ENCODE measurements around the gene ZNF236. TPM values are rescaled to one million over a fixed set of nuclear protein-coding genes. Genes with fewer than 3 reads are reported as not detected.

Gene ZNF236
- total and polyA plus RNA-seq, 5 donors from 2014 or later = 5.5 to 26.1 (median 8.1) TPM

GRCh38 chr18:77008006-77008405, 185.6 kb downstream of the ZNF236 start:
- H3K9me3 Mint-ChIP-seq = peaks cover 0 to 1% (median 0%) of the 10 kb centered on the region in 7 donors
- H3K4me3 Mint-ChIP-seq = no peak overlapping the region
- no peak for DNase-seq
- peaks cover 36% of the 10 kb centered on the region for H3K36me3 ChIP-seq (ENCODE audit: control insufficient read depth, insufficient read depth, low read length)
- H3K27me3 ChIP-seq (ENCODE audit: control insufficient read depth, insufficient read depth, low read length) = no peaks in the 10 kb centered on the region
- H3K4me3 ChIP-seq (ENCODE audit: low read depth, low read length) = no peak overlapping the region
- peaks cover 28% of the 10 kb centered on the region for H3K36me3 Mint-ChIP-seq
- peaks cover 6 to 51% (median 14%) of the 10 kb centered on the region in 4 donors for H3K4me1 Mint-ChIP-seq
- peak overlapping the region in 1 of 3 donors; percentile 26 for H3K27ac Mint-ChIP-seq
- ATAC-seq (ENCODE audit: low read depth in 2 of 2) = no peak
- no peaks in the 10 kb centered on the region for H3K9me3 ChIP-seq (ENCODE audit: control insufficient read depth in 2 of 2, low read length in 2 of 2)
- H3K27ac ChIP-seq (ENCODE audit: insufficient read depth, low read length, poor library complexity, severe bottlenecking) = no peak overlapping the region
- peaks cover 11% of the 10 kb centered on the region for H3K4me1 ChIP-seq (ENCODE audit: control insufficient read depth, insufficient read depth, low read length, poor library complexity, severe bottlenecking)
- H3K27me3 Mint-ChIP-seq = no peaks in the 10 kb centered on the region

- no peaks in the 10 kb centered on the region for H3K27me3 Mint-ChIP-seq
- H3K36me3 Mint-ChIP-seq = peaks cover 34% of the 10 kb centered on the region
- Histone ChIP-seq H3K27ac (ENCODE audit: insufficient read depth, low read length, poor library complexity, severe bottlenecking) (no peak overlapping the region), H3K9me3 (ENCODE audit: control insufficient read depth in 2 of 2, low read length in 2 of 2) (no peaks in the 10 kb centered on the region), H3K27me3 (ENCODE audit: control insufficient read depth, insufficient read depth, low read length) (no peaks in the 10 kb centered on the region), H3K36me3 (ENCODE audit: control insufficient read depth, insufficient read depth, low read length) (peaks cover 44% of the 10 kb centered on the region), H3K4me3 (ENCODE audit: low read depth, low read length) (no peak overlapping the region), H3K4me1 (ENCODE audit: control insufficient read depth, insufficient read depth, low read length, poor library complexity, severe bottlenecking) (peaks cover 11% of the 10 kb centered on the region)
- H3K9me3 Mint-ChIP-seq = peaks cover 0 to 1% (median 0%) of the 10 kb centered on the region in 7 donors
- H3K27ac Mint-ChIP-seq = peak overlapping the region in 1 of 3 donors; percentile 31
- peaks cover 6 to 50% (median 16%) of the 10 kb centered on the region in 4 donors for H3K4me1 Mint-ChIP-seq
- DNase-seq = no peak
- no peak overlapping the region for H3K4me3 Mint-ChIP-seq
- ATAC-seq (ENCODE audit: low read depth in 2 of 2) = no peak
These were observed 186.4 kb downstream of the ZNF236 start for GRCh38 chr18:77008576-77009315.

GRCh38 chr18:77009675-77010074, 187.3 kb downstream of the ZNF236 start:
- Mint-ChIP-seq H3K27me3 (no peaks in the 10 kb centered on the region), H3K9me3 (peaks cover 0 to 1% (median 0%) of the 10 kb centered on the region in 7 donors), H3K36me3 (peaks cover 34% of the 10 kb centered on the region), H3K4me3 (no peak overlapping the region), H3K27ac (peak overlapping the region in 2 of 3 donors; percentile 54 to 80), H3K4me1 (peaks cover 6 to 44% (median 17%) of the 10 kb centered on the region in 4 donors)
- Histone ChIP-seq H3K36me3 (ENCODE audit: control insufficient read depth, insufficient read depth, low read length) (peaks cover 53% of the 10 kb centered on the region), H3K27me3 (ENCODE audit: control insufficient read depth, insufficient read depth, low read length) (no peaks in the 10 kb centered on the region), H3K9me3 (ENCODE audit: control insufficient read depth in 2 of 2, low read length in 2 of 2) (no peaks in the 10 kb centered on the region), H3K4me1 (ENCODE audit: control insufficient read depth, insufficient read depth, low read length, poor library complexity, severe bottlenecking) (peaks cover 10% of the 10 kb centered on the region), H3K27ac (ENCODE audit: insufficient read depth, low read length, poor library complexity, severe bottlenecking) (no peak overlapping the region), H3K4me3 (ENCODE audit: low read depth, low read length) (no peak overlapping the region)
- no peak for DNase-seq
- ATAC-seq (ENCODE audit: low read depth in 2 of 2) = no peak

- H3K27me3 Mint-ChIP-seq = no peaks in the 10 kb centered on the region
- peak overlapping the region; percentile 25 to 52 (median 49) for H3K27ac Mint-ChIP-seq
- peak overlapping the region in 1 of 4 donors; percentile 19 for H3K4me3 Mint-ChIP-seq
- Histone ChIP-seq H3K36me3 (ENCODE audit: control insufficient read depth, insufficient read depth, low read length) (peaks cover 75% of the 10 kb centered on the region), H3K27me3 (ENCODE audit: control insufficient read depth, insufficient read depth, low read length) (no peaks in the 10 kb centered on the region), H3K9me3 (ENCODE audit: control insufficient read depth in 2 of 2, low read length in 2 of 2) (no peaks in the 10 kb centered on the region), H3K4me3 (ENCODE audit: low read depth, low read length) (no peak overlapping the region), H3K4me1 (ENCODE audit: control insufficient read depth, insufficient read depth, low read length, poor library complexity, severe bottlenecking) (no peaks in the 10 kb centered on the region), H3K27ac (ENCODE audit: insufficient read depth, low read length, poor library complexity, severe bottlenecking) (no peak overlapping the region)
- peaks cover 51% of the 10 kb centered on the region for H3K36me3 Mint-ChIP-seq
- ATAC-seq (ENCODE audit: low read depth in 2 of 2) (no peak), DNase-seq (no peak)
- peaks cover 6 to 40% (median 21%) of the 10 kb centered on the region in 4 donors for H3K4me1 Mint-ChIP-seq
- H3K9me3 Mint-ChIP-seq = peaks cover 0 to 1% (median 0%) of the 10 kb centered on the region in 7 donors
These were observed 189.8 kb downstream of the ZNF236 start for GRCh38 chr18:77012120-77012519.

- H3K9me3 ChIP-seq (ENCODE audit: control insufficient read depth in 2 of 2, low read length in 2 of 2) = no peaks in the 10 kb centered on the region
- ATAC-seq (ENCODE audit: low read depth in 2 of 2) (no peak), DNase-seq (no peak)
- peak overlapping the region in 1 of 3 donors; percentile 44 for H3K27ac Mint-ChIP-seq
- no peak overlapping the region for H3K4me3 ChIP-seq (ENCODE audit: low read depth, low read length)
- peaks cover 52% of the 10 kb centered on the region for H3K36me3 Mint-ChIP-seq
- H3K27me3 Mint-ChIP-seq = no peaks in the 10 kb centered on the region
- no peak overlapping the region for H3K27ac ChIP-seq (ENCODE audit: insufficient read depth, low read length, poor library complexity, severe bottlenecking)
- peaks cover 6 to 40% (median 21%) of the 10 kb centered on the region in 4 donors for H3K4me1 Mint-ChIP-seq
- H3K4me3 Mint-ChIP-seq = no peak overlapping the region
- peaks cover 83% of the 10 kb centered on the region for H3K36me3 ChIP-seq (ENCODE audit: control insufficient read depth, insufficient read depth, low read length)
- H3K27me3 ChIP-seq (ENCODE audit: control insufficient read depth, insufficient read depth, low read length) = no peaks in the 10 kb centered on the region
- H3K9me3 Mint-ChIP-seq = peaks cover 0 to 1% (median 0%) of the 10 kb centered on the region in 7 donors
- no peaks in the 10 kb centered on the region for H3K4me1 ChIP-seq (ENCODE audit: control insufficient read depth, insufficient read depth, low read length, poor library complexity, severe bottlenecking)
These were observed 190.6 kb downstream of the ZNF236 start for GRCh38 chr18:77012806-77013541.

- H3K36me3 Mint-ChIP-seq = peaks cover 62% of the 10 kb centered on the region
- peaks cover 0 to 1% (median 0%) of the 10 kb centered on the region in 7 donors for H3K9me3 Mint-ChIP-seq
- Histone ChIP-seq H3K36me3 (ENCODE audit: control insufficient read depth, insufficient read depth, low read length) (peaks cover 85% of the 10 kb centered on the region), H3K27me3 (ENCODE audit: control insufficient read depth, insufficient read depth, low read length) (no peaks in the 10 kb centered on the region), H3K4me1 (ENCODE audit: control insufficient read depth, insufficient read depth, low read length, poor library complexity, severe bottlenecking) (no peaks in the 10 kb centered on the region), H3K27ac (ENCODE audit: insufficient read depth, low read length, poor library complexity, severe bottlenecking) (no peak overlapping the region), H3K9me3 (ENCODE audit: control insufficient read depth in 2 of 2, low read length in 2 of 2) (no peaks in the 10 kb centered on the region), H3K4me3 (ENCODE audit: low read depth, low read length) (no peak overlapping the region)
- no peak overlapping the region for H3K4me3 Mint-ChIP-seq
- peaks cover 6 to 40% (median 26%) of the 10 kb centered on the region in 4 donors for H3K4me1 Mint-ChIP-seq
- ATAC-seq (ENCODE audit: low read depth in 2 of 2) (no peak), DNase-seq (no peak)
- H3K27me3 Mint-ChIP-seq = no peaks in the 10 kb centered on the region
- peak overlapping the region in 1 of 3 donors; percentile 56 for H3K27ac Mint-ChIP-seq
These were observed 191.6 kb downstream of the ZNF236 start for GRCh38 chr18:77013811-77014521.

GRCh38 chr18:77014538-77014937, 192.2 kb downstream of the ZNF236 start:
- no peak for DNase-seq
- Mint-ChIP-seq H3K36me3 (peaks cover 67% of the 10 kb centered on the region), H3K27me3 (no peaks in the 10 kb centered on the region), H3K4me3 (no peak overlapping the region), H3K4me1 (peaks cover 6 to 45% (median 27%) of the 10 kb centered on the region in 4 donors), H3K27ac (no peak overlapping the region), H3K9me3 (peaks cover 0 to 1% (median 0%) of the 10 kb centered on the region in 7 donors)
- Histone ChIP-seq H3K4me1 (ENCODE audit: control insufficient read depth, insufficient read depth, low read length, poor library complexity, severe bottlenecking) (no peaks in the 10 kb centered on the region), H3K4me3 (ENCODE audit: low read depth, low read length) (no peak overlapping the region), H3K27me3 (ENCODE audit: control insufficient read depth, insufficient read depth, low read length) (no peaks in the 10 kb centered on the region), H3K36me3 (ENCODE audit: control insufficient read depth, insufficient read depth, low read length) (peaks cover 85% of the 10 kb centered on the region), H3K9me3 (ENCODE audit: control insufficient read depth in 2 of 2, low read length in 2 of 2) (no peaks in the 10 kb centered on the region), H3K27ac (ENCODE audit: insufficient read depth, low read length, poor library complexity, severe bottlenecking) (no peak overlapping the region)
- no peak for ATAC-seq (ENCODE audit: low read depth in 2 of 2)

Data from CD4-positive, CD25-positive, alpha-beta regulatory T cell (primary cell).